SHP77 treated with DMSO at 0.1 percent for 48 hours (cell line): ENCODE results near the gene SLC47A2.
"Not testable (repeated sequence)": the region's sequence is repeated elsewhere in the genome, so short reads cannot be mapped to it uniquely, and the experiment has no call there.

Experiments used
- DNase-seq: peaks from one replicate; lab custom pipeline; 2025; lab: John Stamatoyannopoulos, UW

The SLC47A2 gene, protein sequence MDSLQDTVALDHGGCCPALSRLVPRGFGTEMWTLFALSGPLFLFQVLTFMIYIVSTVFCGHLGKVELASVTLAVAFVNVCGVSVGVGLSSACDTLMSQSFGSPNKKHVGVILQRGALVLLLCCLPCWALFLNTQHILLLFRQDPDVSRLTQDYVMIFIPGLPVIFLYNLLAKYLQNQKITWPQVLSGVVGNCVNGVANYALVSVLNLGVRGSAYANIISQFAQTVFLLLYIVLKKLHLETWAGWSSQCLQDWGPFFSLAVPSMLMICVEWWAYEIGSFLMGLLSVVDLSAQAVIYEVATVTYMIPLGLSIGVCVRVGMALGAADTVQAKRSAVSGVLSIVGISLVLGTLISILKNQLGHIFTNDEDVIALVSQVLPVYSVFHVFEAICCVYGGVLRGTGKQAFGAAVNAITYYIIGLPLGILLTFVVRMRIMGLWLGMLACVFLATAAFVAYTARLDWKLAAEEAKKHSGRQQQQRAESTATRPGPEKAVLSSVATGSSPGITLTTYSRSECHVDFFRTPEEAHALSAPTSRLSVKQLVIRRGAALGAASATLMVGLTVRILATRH

DNA sequence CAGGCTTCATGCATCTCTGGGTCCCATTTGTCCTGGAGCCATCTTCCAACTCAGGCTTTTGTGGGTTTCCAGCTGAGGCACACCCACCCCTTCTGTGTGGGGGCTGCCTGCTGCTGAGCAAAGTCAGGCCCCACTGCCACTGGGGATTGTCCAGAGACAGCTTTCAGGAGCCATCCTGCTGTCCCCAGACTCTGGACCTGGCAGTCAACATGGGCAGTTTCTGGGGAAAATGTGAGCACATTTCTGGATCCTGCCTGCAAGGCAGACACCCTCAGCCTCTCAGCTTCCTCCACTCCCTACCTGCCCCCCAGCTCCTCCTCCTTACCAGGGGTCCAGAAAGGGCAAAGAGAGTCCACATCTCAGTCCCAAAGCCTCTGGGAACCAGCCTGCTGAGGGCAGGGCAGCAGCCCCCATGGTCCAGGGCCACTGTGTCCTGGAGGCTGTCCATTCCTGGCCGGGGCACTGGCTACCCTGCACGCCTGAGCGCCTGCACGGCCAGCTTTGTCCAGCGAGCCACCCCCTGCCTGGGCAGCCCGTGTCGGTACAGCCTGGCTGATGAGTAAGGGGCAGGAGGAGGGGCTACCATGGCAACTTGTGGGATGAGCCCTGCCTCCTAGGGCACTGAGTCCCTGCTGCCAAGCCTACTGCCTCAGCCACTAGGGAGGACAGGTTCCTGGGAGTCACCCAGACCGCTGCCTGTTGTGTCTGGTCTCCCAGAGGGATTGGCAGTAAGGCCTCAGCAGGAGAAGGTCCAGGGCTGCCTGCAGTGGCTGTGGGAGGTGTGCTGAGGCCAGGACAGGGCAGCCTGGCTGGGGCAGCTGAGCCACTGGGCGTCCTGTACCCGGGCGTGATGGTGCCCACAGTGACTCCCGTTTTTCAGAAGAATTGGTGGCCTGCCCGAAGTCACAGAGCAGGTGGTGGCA, at the start of gene SLC47A2:
SLC47A2 (minus strand) TSS at position 477 of the 923 bp plus-strand sequence; CDS start at position 448, 29 bp downstream.
- peak; percentile 25 for DNase-seq

DNA sequence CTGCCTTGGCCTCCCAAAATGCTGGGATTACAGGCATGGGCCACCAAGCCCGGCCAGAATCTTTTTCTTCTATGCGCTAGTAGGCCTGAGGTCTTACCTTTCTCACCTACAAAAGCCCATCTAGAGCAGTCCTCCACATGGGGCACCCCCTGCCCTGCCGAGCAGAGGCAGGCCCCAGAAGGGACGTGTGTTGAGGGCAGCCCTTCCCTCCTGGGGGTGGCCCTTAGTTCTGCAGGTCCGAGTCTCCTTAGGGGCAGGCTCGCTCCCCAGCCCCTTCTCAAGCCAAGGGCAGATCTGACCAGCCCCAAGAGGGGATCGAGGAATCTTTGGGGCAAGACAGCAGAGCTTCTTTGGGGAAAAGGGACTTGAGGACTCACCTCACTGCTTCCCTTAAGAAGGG, 49.6 kb upstream of the SLC47A2 start:
- DNase-seq: no peak

DNA sequence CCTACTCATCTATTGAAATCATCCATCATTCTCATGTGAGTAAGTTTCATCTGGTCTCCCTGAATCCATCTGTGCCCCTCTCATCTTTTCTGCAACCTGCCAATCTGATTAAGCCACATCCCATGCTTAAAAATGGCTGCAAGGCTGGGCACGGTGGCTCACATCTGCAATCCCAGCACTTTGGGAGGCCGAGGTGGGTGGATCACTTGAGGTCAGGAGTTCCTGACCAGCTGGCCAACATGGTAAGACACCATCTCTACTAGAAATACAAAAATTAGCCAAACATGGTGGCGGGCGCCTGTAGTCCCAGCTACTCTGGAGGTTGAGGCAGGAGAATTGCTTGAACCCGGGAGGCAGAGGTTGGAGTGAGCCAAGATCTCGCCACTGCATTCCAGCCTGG, 47.6 kb upstream of the SLC47A2 start:
- not testable (repeated sequence) for DNase-seq

DNA sequence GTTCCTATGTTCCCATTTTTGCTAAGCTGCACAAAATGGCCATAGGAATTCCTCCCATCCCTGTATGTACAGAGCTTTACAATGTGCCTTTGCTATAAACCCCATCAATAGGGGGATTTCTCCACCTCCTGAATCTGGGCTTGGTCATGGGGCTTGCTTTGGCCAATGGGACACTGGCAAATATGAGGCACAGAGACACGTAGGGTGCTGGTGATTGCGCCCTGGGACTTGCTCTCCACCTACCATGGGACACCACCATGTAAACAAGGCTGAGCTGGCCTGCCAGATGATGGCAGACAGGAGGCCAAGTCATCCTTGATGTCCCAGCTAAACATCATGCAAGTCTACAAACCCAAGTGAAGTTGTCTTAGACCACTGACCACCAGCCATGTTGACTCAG, 47.0 kb upstream of the SLC47A2 start:
- no peak for DNase-seq

DNA sequence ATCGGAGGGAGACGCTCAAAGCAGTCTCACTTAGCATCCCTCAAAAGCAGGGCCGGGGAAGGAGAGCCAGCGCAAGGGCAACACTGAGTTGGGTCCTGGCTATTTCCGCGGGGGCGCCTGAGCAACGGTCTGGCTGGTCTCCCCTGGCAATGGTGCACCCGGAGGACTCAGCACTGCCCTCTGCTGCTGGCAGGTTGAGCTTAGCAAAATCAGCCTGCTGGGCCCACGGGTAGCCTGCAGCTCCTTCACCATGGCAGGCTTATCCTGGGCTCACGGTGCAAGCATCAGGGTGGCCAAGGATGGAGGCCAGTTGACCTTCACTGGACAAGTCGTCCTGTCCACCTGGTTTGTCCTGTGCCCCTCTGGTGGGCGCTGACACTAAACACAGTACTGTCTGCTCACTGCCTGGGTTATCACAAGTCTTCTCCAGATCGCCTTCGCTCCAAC, 46.2 kb upstream of the SLC47A2 start:
- DNase-seq: peak; percentile 65

DNA sequence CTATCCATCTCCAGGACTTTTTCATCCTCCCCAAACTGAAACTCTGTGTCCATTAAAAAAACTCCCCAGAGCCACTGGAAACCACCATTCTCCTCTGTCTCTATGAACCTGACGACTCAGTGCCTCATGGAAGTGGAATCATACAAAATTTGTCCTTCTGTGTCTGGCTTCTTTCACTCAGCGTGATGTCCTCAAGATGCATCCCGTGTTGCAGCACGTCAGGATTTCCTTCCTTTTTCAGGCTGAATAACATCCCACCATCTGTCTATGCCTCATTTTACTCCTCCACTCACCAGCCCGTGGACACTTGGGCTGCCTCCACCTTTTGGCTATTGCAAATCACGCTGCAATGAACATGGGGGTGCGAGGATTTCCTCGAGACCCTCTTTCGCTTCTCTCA, 44.4 kb upstream of the SLC47A2 start:
- DNase-seq: no peak

DNA sequence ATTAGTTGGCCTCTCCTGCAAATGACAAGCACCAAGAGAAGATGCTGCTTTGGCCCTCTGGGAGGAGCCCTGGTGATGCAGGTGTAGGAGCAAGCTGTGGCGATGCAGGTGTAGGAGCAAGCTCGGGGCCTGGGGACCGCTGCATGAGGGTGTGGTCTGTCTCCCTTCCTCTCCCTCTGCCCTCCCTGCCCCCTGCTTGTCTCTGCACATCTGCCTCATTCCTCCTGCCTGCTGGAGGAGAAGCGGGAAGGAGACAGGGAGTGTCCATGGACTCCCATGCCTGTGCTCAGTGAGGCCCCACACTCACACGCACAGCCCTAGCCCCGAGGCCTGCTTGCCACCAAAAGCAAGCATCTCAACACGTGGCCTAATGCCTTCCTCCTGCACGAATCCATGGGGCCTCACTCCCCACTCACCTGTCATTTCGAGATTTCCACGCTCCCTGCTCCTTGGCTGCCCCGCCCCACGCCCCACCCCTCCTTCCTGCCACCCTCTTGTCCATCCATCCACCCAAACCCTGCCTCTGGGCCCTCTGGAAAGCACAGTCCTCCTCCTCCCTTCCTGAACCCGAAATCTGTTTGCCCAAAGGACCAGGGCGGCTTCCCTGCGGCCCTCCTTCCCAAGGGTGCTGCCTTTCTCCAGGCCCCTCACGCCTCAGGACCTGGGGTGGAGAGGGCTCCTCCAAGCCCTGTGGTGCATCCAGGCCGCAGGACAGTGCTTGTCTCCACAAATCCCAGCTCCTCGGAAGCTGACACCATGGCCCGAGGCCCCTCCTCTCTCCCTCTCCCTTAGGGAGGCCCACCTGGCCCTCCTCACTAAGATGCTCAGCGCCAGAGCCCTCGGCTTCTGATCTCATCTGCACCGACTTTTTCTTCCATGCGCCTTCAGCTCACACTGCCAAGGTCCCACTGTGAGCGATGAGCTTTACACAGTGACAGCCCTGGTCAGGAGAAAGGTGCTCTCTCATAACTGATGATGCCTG, 43.5 kb upstream of the SLC47A2 start:
- DNase-seq: no peak

DNA sequence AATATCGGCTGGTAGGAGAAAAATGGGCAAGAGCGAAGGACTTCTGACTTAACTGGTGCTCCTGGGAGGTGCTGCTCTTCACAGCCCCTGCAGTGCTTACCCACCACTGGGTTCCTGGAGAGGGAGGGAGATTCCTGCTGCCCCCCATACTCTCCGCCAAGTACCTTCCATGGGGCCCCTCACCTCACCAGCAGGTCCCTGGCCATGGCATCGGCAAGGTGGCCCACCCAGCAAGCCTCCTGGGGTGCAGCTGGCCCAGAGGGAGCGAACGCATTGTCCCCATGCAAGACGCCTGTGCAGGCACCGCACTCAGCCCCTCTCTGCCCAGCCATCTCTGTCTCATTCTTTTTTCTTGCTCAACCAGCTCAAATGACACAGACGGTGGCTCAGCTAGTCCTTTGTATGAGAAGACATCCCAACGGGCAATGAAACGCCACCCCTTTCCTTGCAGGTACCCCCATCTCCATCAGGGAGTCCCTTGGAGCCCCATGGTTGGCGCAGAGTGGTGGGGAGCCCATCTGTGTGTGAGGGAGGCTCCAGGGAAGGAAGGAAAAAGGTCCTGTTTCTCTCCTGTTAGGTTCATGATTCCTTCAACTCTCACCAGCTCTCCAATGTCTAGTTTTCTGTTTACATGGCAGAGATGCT, 41.3 kb upstream of the SLC47A2 start:
- no peak for DNase-seq

DNA sequence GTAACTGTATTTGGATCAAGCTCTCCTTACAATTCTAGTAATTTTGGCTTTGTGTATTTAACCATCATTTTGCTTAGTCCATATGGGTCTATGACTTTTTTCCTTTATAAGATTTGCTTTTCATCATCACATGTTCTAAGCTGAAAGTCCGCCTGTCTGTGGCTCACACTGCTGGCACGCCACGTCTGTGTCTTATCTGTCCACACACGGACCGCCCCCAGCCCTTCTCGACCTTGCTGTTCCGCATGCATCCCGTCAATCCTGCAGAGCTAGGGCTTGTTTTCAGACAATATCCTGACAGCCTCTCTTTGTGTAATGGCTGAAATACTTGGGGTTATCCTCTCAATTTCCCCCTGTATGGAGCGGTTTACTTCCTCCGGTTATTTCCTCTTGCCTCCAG, 40.2 kb upstream of the SLC47A2 start:
- no peak for DNase-seq

DNA sequence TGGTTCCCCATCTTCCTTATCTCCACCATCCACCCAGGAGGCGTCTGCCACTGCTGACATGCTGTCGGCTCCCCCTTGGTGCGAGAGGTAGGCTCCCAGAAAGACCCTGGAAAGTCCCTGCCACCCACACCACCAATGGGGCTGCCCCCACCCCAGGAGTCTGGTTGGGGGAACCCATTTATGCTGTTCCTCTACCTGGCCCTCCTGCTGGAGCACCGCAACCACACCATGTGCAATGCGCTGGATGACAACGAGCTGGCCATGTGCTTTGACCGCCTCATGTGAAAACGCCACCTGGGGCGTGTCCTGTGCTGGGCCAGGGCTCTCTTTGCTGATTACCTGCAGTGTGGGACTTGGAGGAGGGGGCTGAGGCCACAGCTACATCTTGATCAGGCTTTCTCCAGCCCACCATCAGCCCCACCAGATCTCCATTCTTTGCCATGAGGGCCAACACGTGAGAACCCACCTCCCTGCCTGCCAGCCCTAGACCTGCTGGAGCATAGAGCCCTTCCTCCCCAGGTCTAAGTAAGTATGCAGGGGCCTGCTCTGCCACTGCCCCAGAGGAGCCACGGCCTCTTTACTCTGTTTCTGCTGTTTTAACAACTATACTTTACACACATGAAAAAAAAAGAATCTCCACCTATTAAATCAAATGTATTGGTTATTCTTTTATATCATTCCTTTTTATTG, 39.6 kb upstream of the SLC47A2 start:
- no peak for DNase-seq

DNA sequence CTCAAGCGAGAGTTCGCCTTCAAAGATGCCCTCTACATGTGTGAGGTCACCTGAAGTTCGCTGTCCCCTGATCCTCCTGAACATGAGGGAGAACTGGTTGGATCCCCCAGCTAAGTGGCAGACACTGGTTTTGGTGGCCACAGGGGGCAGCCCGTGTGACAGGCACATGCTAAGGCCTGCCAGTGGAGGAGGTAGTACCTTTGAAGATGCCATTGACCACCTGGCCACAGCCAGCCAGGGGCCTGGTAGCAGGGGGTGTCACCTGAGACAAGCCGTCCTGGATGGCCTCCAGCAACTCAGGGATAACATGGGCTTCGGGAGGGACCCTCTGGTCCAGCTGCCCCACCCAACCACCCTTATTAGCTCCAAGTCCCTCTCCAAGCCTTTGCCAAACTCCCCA, 39.0 kb upstream of the SLC47A2 start:
- DNase-seq: no peak

DNA sequence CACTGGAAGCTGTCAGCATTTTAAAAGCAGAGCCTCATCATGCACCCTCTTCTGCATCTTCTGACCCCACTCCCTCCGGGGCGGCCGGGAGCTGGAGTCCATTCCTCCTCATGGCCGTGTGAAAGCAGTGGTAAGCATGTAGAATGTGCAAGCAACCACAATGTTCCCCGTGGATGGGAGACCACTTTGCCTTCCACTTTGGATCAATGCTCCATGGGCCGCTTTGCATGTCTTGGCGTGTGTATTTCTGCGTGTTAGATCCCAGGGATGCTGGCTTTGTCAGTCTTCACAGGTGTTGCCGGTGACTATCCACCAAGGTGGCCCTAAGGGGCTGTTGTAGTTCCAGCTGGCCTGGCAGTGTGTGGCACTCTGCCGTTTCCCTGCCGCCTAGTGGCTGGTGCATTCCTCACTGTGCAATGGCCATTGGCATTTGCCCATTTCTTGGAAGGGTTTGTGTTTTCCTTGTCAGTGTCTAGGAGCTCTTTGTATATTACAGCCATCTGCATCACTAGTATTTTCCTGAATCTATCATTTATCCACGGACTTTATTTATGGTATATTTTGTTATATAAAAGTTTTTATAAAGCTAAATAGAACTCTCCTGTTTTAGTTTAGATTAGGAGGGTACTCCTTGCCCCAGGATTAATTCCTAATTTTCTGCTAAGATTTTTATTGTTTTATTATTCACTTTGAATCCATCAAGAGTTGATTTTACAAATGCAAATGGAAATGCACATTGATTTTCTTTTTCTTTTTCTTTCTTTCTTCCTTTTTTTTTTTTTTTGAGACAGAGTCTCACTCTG, 37.5 kb upstream of the SLC47A2 start:
- DNase-seq: peak; percentile 94

DNA sequence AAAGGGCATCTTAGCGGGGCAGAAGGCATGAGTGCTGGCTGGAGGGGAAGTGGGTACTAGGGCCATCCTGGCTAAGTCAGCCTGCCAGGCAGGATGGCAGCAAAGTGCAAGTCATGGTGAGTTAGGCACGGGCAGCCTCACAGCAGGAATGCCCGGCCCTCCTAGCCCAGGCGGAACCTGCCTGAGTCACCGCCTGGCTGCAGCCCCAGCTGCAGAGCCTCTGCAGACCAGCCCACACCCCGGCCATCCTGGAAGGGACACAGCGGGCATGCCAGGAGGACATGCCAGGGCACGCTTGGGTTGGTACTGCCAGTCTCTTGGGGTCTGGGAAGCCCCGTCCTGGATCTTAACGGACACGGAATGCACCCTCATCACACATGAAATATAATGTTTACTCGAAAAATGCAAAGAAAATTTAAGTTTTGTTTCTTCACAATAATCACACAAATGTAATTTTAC, 36.7 kb upstream of the SLC47A2 start:
- DNase-seq: peak; percentile 78

DNA sequence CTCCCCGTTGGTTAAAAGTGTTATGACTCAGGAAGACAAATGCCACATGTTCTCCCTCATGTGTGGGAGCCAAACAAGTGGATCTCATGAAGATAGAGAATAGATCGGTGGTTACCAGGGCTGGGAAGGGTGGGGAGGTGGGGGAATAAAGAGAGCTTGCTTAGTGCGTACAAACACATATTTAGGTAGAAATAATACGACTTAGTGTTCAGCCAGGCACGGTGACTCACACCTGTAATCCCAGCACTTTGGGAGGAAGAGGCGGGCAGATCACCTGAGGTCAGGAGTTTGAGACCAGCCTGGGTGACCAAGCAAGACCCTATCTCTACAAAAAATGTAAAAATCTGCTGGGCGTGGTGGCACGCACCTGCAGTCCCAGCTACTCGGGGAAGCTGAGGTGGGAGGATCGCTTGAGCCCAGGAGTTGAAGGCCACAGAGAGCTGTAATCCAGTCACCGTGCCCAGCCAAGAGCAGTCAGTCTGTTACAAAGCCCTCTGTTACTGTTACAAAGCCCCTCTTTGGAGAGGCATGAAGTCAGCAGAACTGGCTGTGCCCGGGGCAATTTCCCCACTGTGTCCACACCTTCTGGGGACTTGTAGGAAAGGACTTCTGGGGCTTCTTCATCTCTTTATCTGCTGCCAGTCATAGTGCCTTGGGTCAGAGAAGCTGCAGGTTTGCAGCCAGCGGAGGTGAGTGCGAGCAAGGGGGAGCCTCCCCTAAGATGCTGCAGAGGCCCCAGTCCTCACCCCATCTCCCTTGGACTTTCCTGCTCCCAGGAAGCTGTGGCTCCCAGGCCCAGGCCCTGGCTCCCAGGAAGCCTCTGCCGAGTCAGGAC, 36.0 kb upstream of the SLC47A2 start:
- no peak for DNase-seq

DNA sequence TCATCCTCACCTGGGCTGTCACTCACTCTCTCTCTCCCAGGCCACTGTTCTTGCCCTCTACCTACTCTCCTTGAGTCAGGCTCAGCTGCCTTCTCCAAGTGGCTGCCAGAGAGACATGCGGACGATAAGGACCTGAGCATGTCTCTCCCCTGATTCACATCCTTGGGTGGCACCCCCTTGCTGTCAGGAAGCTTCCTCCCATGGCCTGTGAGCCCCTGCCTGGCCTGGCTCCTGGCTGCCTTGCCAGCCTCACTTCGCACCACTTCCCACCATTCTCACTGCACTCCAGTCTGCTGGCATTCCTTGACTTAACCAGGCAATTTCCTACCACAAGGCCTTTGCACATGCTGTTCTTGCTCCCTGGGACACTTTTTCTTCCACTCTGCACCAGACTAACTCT, 34.5 kb upstream of the SLC47A2 start:
- DNase-seq: no peak

DNA sequence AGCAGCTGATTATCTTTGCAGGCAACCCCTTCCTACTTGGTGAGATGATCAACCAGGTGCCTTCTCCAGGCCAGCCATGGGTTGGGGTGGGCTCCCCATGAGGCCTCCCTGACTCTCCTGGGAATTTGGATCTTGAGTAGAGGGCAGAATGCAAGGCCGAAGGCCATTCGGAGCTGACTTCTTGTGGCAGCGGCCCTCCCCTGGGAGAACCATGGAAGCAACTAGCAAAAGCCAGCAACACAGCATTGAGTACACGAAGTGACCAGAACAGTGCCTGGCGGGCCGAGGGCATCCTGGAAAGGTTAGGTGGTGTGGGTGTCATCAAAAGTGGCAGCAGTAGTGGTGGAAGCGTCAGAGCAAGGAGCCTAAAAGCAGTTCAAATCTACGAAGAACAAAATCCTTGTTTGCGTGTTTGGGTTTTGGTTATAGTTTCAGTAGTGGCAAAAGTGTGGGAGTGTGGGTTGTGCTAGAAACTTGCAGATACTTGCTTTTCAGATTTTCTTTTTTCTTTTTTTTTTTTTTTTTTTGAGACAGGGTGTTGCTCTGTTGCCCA, 33.7 kb upstream of the SLC47A2 start:
- DNase-seq: no peak

DNA sequence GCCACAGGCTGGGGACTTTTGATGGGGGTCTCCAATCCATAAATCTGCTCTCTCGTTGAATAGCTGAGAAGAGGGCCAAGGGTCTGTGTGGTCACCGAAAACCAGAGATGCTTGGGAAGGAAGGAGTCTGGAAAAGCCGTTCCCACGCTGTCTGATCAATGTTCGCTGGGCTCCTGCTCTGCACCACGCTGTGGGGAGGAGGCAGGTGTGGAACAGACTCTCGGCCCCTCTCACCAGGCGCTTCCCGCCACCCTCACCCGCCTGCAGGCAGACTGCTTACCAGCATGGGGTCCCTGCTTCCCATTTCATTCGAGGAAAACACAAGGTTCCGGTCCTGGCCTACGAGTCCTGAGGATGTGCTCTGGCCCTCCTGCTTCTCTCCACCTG, 32.4 kb upstream of the SLC47A2 start:
- no peak for DNase-seq
